GM12878 (cell line): ENCODE data around the gene BICD1. TPM values are rescaled to one million over a fixed set of nuclear protein-coding genes. Genes with fewer than 3 reads are reported as not detected.

Experiments
- BHLHE40 ChIP-seq, 2 experiments: fragments of 450-650 bp in 1 of 2; IDR thresholded peaks; 2 replicates each; pipeline ENCODE4 v1.6.1; 2011 to 2017; ENCODE audit warnings: low read depth in 2 of 2, borderline replicate concordance in 1 of 2, improper control_type of control experiment in 1 of 2, low read length in 1 of 2, mild to moderate bottlenecking in 1 of 2
- BRCA1 ChIP-seq: IDR thresholded peaks from 2 replicates; pipeline ENCODE4 v1.6.1; 2011; ENCODE audit warnings: low read depth, low read length, improper control_type of control experiment
- EGR1 ChIP-seq, 2 experiments: IDR thresholded peaks; 1 replicate in 1 of 2; 2 replicates in 1 of 2; pipeline ENCODE4 v1.6.1; 2011 to 2012; ENCODE audit warnings: low read depth in 2 of 2, low read length in 2 of 2, borderline replicate concordance in 1 of 2, mild to moderate bottlenecking in 1 of 2, moderate library complexity in 1 of 2
- ESRRA ChIP-seq: IDR thresholded peaks from 2 replicates; pipeline ENCODE4 v1.6.1; 2012; ENCODE audit warnings: mild to moderate bottlenecking, low read length, improper control_type of control experiment
- HCFC1 ChIP-seq: fragments of 150-350 bp; IDR thresholded peaks from 2 replicates; pipeline ENCODE4 v1.6.1; 2014; ENCODE audit warnings: low read length
- HDAC2 ChIP-seq: fragments of 200-600 bp; sonication (generic); IDR thresholded peaks from 2 replicates; pipeline ENCODE4 v1.6.1; 2017
- HDGF ChIP-seq: fragments of 450-650 bp; IDR thresholded peaks from 2 replicates; pipeline ENCODE4 v1.6.1; 2016; ENCODE audit warnings: antibody characterized with exemption
- IKZF1 ChIP-seq: fragments of 450-650 bp; conservative IDR thresholded peaks from 2 replicates; pipeline ENCODE4 v1.6.1; 2017; ENCODE audit warnings: antibody characterized with exemption, mild to moderate bottlenecking
- LARP7 ChIP-seq: fragments of 450-650 bp; IDR thresholded peaks from 2 replicates; pipeline ENCODE4 v1.6.1; 2017; ENCODE audit warnings: mild to moderate bottlenecking
- POLR2AphosphoS5 ChIP-seq: IDR thresholded peaks from 2 replicates; pipeline ENCODE4 v1.6.1; 2011; ENCODE audit warnings: mild to moderate bottlenecking, low read length, inconsistent platforms
- RCOR1 ChIP-seq: conservative IDR thresholded peaks from 2 replicates; pipeline ENCODE4 v1.6.1; 2012; ENCODE audit warnings: low read depth, low read length, improper control_type of control experiment
- SMARCA5 ChIP-seq: fragments of 450-650 bp; IDR thresholded peaks from 2 replicates; pipeline ENCODE4 v1.6.1; 2017; ENCODE audit warnings: mild to moderate bottlenecking
- SP1 ChIP-seq: IDR thresholded peaks from one replicate; pipeline ENCODE4 v1.6.1; 2011; ENCODE audit warnings: low read depth, low read length
- SRF ChIP-seq, 2 experiments: IDR thresholded peaks; 2 replicates each; pipeline ENCODE4 v1.6.1; 2011; ENCODE audit warnings: low read depth in 2 of 2, low read length in 2 of 2, mild to moderate bottlenecking in 1 of 2, moderate library complexity in 1 of 2
- TAF1 ChIP-seq: IDR thresholded peaks from 2 replicates; pipeline ENCODE4 v1.6.1; 2011; ENCODE audit warnings: mild to moderate bottlenecking, low read depth, low read length, borderline replicate concordance
- ZNF217 ChIP-seq: fragments of 450-650 bp; IDR thresholded peaks from 2 replicates; pipeline ENCODE4 v1.6.1; 2017; ENCODE audit warnings: antibody characterized with exemption, mild to moderate bottlenecking
- ZNF274 ChIP-seq: IDR thresholded peaks from one replicate; pipeline ENCODE4 v1.8.0; 2011; ENCODE audit not compliant: insufficient read length, insufficient read depth
- polyA plus RNA-seq, 11 experiments: library from polyadenylated mRNA; depleted of rRNA in 4 of 11; unstranded in 6 of 11; stranded (reverse) in 5 of 11; fragments of >200 nt; fragmentation: Nextera tagmentation in 4 of 11; fragmentation: Illumina TruSeq in 1 of 11; extraction: Ambion mirVana in 4 of 11; extraction: Trizol in 1 of 11; gene quantifications; 1 replicate in 1 of 11; 2 replicates in 10 of 11; pipeline versions ENCODE4 v1.2.1 to v1.2.3, GENCODE V29; 2011 to 2016; ENCODE audit warnings: inconsistent platforms in 2 of 11, missing spikeins in 2 of 11, low read depth in 1 of 11
- total RNA-seq, 4 experiments: library from RNA; depleted of rRNA in 3 of 4; stranded (reverse); fragments of >200 nt in 3 of 4; fragmentation: Illumina TruSeq in 1 of 4; extraction: Trizol in 1 of 4; gene quantifications; 2 replicates each; pipeline versions ENCODE4 v1.2.1 to v1.2.3, GENCODE V29; 2013 to 2021
- TF ChIP-seq, protein P1 (sequence below): IDR thresholded peaks from 2 replicates; pipeline ENCODE4 v1.6.1; 2012; ENCODE audit warnings: low read depth, low read length, improper control_type of control experiment
- TF ChIP-seq, protein P2 (sequence below): fragments of 150-350 bp; IDR thresholded peaks from 2 replicates; pipeline ENCODE4 v1.6.1; 2016; ENCODE audit warnings: low read depth, low read length
- TF ChIP-seq, protein P3 (sequence below): fragments of 450-650 bp; IDR thresholded peaks from 2 replicates; pipeline ENCODE4 v1.6.1; 2016; ENCODE audit warnings: mild to moderate bottlenecking, moderate library complexity, borderline replicate concordance
- TF ChIP-seq, protein P4 (sequence below): IDR thresholded peaks from 2 replicates; pipeline ENCODE4 v1.6.1; 2012; ENCODE audit warnings: low read depth, low read length, improper control_type of control experiment

The BICD1 gene
- total and polyA plus RNA-seq, 10 of the 15 experiments (the other 5 are each of a cell fraction or from before 2014, with no cell fraction given) = 4.7 to 32.5 (median 14.4) TPM

DNA sequence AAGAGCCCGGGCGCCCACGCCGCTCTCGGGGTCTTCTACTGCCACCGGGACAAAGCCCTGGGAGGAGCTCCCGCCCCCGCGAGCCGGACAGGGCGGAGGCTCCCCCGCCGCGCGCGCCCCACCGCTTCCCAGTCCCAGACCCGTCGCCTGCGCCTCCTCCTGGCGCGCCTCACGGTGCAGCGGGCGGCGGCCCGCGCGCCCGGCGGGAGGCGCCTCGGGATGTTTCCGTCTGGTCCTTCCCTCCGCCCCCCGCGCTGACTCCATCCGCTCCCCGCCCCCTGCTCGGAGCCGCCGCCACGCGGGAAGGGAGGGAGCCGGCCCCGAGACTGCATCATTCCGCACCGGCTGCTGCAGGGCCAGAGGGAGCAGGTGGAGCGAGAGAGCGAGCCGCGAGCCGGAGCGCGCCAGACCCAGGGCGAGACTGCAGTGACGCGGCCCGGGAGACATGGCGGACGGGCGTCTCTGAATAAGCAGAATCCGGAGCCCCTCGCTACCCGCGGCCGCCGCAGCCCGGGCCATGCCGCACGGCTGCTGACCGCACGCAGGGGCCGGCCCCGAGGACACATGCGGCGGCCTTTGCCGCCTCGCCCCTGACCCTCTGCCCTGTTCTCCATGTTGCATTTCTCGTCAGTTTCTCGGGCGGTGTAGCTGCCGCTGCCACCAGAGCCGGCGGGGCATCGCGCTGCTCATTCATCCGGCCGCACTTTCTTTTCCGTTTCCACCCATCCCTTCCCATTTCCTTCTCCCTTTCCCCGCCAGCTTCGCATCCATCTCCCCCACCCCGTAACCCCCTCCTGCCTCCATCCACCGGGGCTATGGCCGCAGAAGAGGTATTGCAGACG, at the start of gene BICD1 (continued):
- TF ChIP-seq, protein P1, sequence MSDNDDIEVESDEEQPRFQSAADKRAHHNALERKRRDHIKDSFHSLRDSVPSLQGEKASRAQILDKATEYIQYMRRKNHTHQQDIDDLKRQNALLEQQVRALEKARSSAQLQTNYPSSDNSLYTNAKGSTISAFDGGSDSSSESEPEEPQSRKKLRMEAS = peak; percentile 71
- TF ChIP-seq SP1 (no peak), ESRRA (no peak), ZNF274 (no peak), HDAC2 (no peak), IKZF1 (peak; percentile 97), POLR2AphosphoS5 (peak; percentile 77), HCFC1 (no peak; the same call in 1 of the 2 replicates), EGR1 (IDR thresholded peaks at IDR 0.05; ENCODE audit: borderline replicate concordance in 1 of 2, low read depth in 2 of 2, low read length in 2 of 2) (peak in 1 of 2 experiments; percentile 89; a peak in 2 of 3 replicates), BHLHE40 (IDR thresholded peaks at IDR 0.05; ENCODE audit: borderline replicate concordance in 1 of 2, low read depth in 2 of 2, low read length in 1 of 2) (peak in 1 of 2 experiments; percentile 59; a peak in 1 of 4 replicates), SRF (IDR thresholded peaks at IDR 0.05; ENCODE audit: low read depth in 2 of 2, low read length in 2 of 2) (no peak), ZNF217 (0 out of 2 replicates have a peak, but pooled peaks have one; percentile 60), TAF1 (peak; percentile 76; the same call in 1 of the 2 replicates), HDGF (no peak), BRCA1 (no peak), SMARCA5 (peak; percentile 26; the same call in 1 of the 2 replicates), LARP7 (peak; percentile 61; the same call in 1 of the 2 replicates), RCOR1 (0 out of 2 replicates have a peak, but pooled peaks have one; percentile 35)
- TF ChIP-seq, protein P2, sequence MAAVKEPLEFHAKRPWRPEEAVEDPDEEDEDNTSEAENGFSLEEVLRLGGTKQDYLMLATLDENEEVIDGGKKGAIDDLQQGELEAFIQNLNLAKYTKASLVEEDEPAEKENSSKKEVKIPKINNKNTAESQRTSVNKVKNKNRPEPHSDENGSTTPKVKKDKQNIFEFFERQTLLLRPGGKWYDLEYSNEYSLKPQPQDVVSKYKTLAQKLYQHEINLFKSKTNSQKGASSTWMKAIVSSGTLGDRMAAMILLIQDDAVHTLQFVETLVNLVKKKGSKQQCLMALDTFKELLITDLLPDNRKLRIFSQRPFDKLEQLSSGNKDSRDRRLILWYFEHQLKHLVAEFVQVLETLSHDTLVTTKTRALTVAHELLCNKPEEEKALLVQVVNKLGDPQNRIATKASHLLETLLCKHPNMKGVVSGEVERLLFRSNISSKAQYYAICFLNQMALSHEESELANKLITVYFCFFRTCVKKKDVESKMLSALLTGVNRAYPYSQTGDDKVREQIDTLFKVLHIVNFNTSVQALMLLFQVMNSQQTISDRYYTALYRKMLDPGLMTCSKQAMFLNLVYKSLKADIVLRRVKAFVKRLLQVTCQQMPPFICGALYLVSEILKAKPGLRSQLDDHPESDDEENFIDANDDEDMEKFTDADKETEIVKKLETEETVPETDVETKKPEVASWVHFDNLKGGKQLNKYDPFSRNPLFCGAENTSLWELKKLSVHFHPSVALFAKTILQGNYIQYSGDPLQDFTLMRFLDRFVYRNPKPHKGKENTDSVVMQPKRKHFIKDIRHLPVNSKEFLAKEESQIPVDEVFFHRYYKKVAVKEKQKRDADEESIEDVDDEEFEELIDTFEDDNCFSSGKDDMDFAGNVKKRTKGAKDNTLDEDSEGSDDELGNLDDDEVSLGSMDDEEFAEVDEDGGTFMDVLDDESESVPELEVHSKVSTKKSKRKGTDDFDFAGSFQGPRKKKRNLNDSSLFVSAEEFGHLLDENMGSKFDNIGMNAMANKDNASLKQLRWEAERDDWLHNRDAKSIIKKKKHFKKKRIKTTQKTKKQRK = no peak
- TF ChIP-seq, protein P3, sequence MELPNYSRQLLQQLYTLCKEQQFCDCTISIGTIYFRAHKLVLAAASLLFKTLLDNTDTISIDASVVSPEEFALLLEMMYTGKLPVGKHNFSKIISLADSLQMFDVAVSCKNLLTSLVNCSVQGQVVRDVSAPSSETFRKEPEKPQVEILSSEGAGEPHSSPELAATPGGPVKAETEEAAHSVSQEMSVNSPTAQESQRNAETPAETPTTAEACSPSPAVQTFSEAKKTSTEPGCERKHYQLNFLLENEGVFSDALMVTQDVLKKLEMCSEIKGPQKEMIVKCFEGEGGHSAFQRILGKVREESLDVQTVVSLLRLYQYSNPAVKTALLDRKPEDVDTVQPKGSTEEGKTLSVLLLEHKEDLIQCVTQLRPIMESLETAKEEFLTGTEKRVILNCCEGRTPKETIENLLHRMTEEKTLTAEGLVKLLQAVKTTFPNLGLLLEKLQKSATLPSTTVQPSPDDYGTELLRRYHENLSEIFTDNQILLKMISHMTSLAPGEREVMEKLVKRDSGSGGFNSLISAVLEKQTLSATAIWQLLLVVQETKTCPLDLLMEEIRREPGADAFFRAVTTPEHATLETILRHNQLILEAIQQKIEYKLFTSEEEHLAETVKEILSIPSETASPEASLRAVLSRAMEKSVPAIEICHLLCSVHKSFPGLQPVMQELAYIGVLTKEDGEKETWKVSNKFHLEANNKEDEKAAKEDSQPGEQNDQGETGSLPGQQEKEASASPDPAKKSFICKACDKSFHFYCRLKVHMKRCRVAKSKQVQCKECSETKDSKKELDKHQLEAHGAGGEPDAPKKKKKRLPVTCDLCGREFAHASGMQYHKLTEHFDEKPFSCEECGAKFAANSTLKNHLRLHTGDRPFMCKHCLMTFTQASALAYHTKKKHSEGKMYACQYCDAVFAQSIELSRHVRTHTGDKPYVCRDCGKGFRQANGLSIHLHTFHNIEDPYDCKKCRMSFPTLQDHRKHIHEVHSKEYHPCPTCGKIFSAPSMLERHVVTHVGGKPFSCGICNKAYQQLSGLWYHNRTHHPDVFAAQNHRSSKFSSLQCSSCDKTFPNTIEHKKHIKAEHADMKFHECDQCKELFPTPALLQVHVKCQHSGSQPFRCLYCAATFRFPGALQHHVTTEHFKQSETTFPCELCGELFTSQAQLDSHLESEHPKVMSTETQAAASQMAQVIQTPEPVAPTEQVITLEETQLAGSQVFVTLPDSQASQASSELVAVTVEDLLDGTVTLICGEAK = no peak
- TF ChIP-seq, protein P4, sequence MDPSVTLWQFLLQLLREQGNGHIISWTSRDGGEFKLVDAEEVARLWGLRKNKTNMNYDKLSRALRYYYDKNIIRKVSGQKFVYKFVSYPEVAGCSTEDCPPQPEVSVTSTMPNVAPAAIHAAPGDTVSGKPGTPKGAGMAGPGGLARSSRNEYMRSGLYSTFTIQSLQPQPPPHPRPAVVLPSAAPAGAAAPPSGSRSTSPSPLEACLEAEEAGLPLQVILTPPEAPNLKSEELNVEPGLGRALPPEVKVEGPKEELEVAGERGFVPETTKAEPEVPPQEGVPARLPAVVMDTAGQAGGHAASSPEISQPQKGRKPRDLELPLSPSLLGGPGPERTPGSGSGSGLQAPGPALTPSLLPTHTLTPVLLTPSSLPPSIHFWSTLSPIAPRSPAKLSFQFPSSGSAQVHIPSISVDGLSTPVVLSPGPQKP = no peak
